ENCODE results near the gene PDSS2. TPM values are rescaled to one million over a fixed set of nuclear protein-coding genes. Genes with fewer than 3 reads are reported as not detected.

The PDSS2 gene
- total RNA-seq, 1 donor from 2014 or later: 14.9 TPM

DNA sequence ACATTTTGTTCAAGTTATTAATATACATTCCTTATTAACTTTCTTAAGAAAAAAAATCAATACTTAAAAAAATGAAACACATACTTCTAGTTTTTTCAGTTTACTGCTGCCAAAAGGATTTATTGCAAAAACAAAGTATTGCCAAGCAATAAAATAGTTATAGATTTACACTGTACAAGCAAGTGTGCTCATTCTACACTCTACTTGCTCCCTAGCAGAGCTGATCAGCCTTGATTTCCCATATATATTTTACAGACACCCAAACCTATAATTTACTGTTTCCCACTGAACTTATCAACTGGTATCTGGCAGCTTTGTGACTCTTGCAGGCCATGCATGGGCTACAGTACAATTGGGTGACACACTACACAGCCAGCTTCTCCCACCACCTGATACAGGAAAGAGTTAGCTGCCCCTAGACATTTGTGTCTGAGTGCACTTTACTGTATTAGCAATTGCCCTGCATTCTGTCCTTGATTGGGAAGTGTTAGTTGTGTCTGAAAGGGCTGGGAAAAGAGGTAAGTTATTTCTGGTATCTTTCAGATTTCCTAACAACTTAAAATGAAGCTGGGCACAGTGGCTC is 188.1 kb downstream of the PDSS2 start:
- no peak overlapping the region for H3K27ac Mint-ChIP-seq (ENCODE audit: unreplicated experiment)
- no peaks in the 10 kb centered on the region for H3K27me3 Mint-ChIP-seq (ENCODE audit: low read depth)
- H3K36me3 Mint-ChIP-seq (ENCODE audit: low read depth): no peaks in the 10 kb centered on the region
- H3K4me1 Mint-ChIP-seq: peaks cover 9% of the 10 kb centered on the region
- H3K9me3 Mint-ChIP-seq: peaks cover under 1% of the 10 kb centered on the region
- TF ChIP-seq, protein P1, sequence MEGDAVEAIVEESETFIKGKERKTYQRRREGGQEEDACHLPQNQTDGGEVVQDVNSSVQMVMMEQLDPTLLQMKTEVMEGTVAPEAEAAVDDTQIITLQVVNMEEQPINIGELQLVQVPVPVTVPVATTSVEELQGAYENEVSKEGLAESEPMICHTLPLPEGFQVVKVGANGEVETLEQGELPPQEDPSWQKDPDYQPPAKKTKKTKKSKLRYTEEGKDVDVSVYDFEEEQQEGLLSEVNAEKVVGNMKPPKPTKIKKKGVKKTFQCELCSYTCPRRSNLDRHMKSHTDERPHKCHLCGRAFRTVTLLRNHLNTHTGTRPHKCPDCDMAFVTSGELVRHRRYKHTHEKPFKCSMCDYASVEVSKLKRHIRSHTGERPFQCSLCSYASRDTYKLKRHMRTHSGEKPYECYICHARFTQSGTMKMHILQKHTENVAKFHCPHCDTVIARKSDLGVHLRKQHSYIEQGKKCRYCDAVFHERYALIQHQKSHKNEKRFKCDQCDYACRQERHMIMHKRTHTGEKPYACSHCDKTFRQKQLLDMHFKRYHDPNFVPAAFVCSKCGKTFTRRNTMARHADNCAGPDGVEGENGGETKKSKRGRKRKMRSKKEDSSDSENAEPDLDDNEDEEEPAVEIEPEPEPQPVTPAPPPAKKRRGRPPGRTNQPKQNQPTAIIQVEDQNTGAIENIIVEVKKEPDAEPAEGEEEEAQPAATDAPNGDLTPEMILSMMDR (conservative IDR thresholded peaks at IDR 0.05): no peak
- no peak overlapping the region for H3K4me3 Mint-ChIP-seq
- no peak for DNase-seq (ENCODE audit: low read depth, low spot score)

GRCh38 chr6:107267634-107268033 is 191.7 kb downstream of the PDSS2 start:
- H3K36me3 Mint-ChIP-seq (ENCODE audit: low read depth): no peaks in the 10 kb centered on the region
- H3K9me3 Mint-ChIP-seq: no peaks in the 10 kb centered on the region
- peaks cover 9% of the 10 kb centered on the region for H3K4me1 Mint-ChIP-seq
- H3K27me3 Mint-ChIP-seq (ENCODE audit: low read depth): no peaks in the 10 kb centered on the region
- H3K4me3 Mint-ChIP-seq: no peak overlapping the region
- TF ChIP-seq, protein P1 (conservative IDR thresholded peaks at IDR 0.05): no peak
- no peak for DNase-seq (ENCODE audit: low read depth, low spot score)
- H3K27ac Mint-ChIP-seq (ENCODE audit: unreplicated experiment): no peak overlapping the region

GRCh38 chr6:107267006-107267405 is 192.4 kb downstream of the PDSS2 start:
- no peaks in the 10 kb centered on the region for H3K9me3 Mint-ChIP-seq
- H3K36me3 Mint-ChIP-seq (ENCODE audit: low read depth): peaks cover 3% of the 10 kb centered on the region
- peaks cover 5% of the 10 kb centered on the region for H3K4me1 Mint-ChIP-seq
- H3K27me3 Mint-ChIP-seq (ENCODE audit: low read depth): no peaks in the 10 kb centered on the region
- DNase-seq (ENCODE audit: low read depth, low spot score): no peak
- H3K4me3 Mint-ChIP-seq: no peak overlapping the region
- no peak overlapping the region for H3K27ac Mint-ChIP-seq (ENCODE audit: unreplicated experiment)
- TF ChIP-seq, protein P1 (conservative IDR thresholded peaks at IDR 0.05): no peak

DNA sequence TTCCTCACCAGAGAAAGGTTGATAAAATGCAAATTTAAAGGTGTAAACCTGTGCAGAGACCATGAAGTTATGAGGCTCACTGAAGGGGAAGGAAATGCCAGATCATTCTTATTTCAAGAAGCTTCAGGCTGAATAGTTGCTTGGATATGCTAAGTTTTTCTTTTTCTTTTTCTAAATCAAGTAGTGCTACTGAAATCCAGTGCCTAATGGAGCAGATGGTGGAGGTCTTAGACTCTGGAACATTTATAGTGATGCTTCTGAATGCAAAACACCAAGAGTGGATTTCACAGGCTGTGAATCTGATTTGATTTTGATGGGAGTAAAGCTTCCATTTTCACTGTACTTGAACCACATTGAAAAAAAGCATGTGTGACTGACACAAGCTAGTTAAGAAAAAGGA is 192.8 kb downstream of the PDSS2 start:
- no peak overlapping the region for H3K4me3 Mint-ChIP-seq
- TF ChIP-seq, protein P1 (conservative IDR thresholded peaks at IDR 0.05): no peak
- H3K27ac Mint-ChIP-seq (ENCODE audit: unreplicated experiment): no peak overlapping the region
- H3K9me3 Mint-ChIP-seq: no peaks in the 10 kb centered on the region
- no peak for DNase-seq (ENCODE audit: low read depth, low spot score)
- H3K36me3 Mint-ChIP-seq (ENCODE audit: low read depth): peaks cover 4% of the 10 kb centered on the region
- H3K27me3 Mint-ChIP-seq (ENCODE audit: low read depth): no peaks in the 10 kb centered on the region
- peaks cover 5% of the 10 kb centered on the region for H3K4me1 Mint-ChIP-seq

DNA sequence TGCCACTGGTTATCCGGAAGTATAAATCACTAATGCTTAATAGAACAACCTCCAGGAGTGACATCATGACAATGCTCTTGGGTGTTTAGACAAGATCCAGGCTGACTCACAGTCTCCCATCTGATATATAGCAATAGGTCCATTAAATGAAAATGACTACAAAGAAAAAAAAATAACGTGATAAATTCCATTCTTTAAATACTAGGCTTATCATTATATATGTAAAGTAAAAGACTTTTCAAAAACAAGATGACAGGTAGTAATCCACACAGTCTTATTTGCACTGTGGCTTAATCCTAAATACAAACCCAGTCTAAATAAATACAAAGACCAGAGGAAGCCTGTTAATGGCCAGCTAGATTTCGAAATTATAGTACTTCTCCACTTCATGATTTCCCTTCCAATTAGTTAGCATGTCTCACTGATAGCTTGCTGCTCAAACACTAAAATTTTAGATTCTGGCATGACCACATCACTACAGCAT is 195.0 kb downstream of the PDSS2 start:
- H3K4me3 Mint-ChIP-seq: no peak overlapping the region

More for the DNA sequence above, 195.0 kb downstream of the PDSS2 start:
- H3K36me3 Mint-ChIP-seq (ENCODE audit: low read depth): peaks cover 7% of the 10 kb centered on the region
- no peaks in the 10 kb centered on the region for H3K27me3 Mint-ChIP-seq (ENCODE audit: low read depth)
- TF ChIP-seq, protein P1 (conservative IDR thresholded peaks at IDR 0.05): no peak
- H3K4me1 Mint-ChIP-seq: peaks cover 5% of the 10 kb centered on the region
- no peaks in the 10 kb centered on the region for H3K9me3 Mint-ChIP-seq
- no peak for DNase-seq (ENCODE audit: low read depth, low spot score)
- H3K27ac Mint-ChIP-seq (ENCODE audit: unreplicated experiment): no peak overlapping the region

Data from neural crest cell (in vitro differentiated cells).